Uterus (tissue), 4 donors: ENCODE results near the gene NTN5. TPM values are rescaled to one million over a fixed set of nuclear protein-coding genes. Genes with fewer than 3 reads are reported as not detected.

Source experiments
- DNase-seq, 2 donors: peaks; one replicate each; pipeline ENCODE4 v3.0.0-alpha.2; 2019 to 2020
- H3K27ac ChIP-seq, 2 donors: fragments of 200-600 bp; sonication (generic); 1 replicate in 1 of 2; 2 replicates in 1 of 2; pipeline ENCODE4 v1.5.1; 2016 to 2018
- H3K27me3 ChIP-seq, 2 donors: fragments of 200-600 bp; sonication (generic); one replicate each; pipeline ENCODE4 v1.5.1; 2018 to 2019; ENCODE audit warnings: control low read depth in 1 of 2
- H3K36me3 ChIP-seq, 2 donors: fragments of 200-600 bp; sonication (generic); one replicate each; pipeline ENCODE4 v1.5.1; 2019; ENCODE audit warnings: control low read depth in 1 of 2
- H3K4me1 ChIP-seq, 2 donors: fragments of 200-600 bp; sonication (generic); one replicate each; pipeline ENCODE4 v1.5.1; 2018 to 2019; ENCODE audit warnings: control low read depth in 1 of 2
- H3K4me3 ChIP-seq, 2 donors: fragments of 200-600 bp; sonication (generic); 1 replicate in 1 of 2; 2 replicates in 1 of 2; pipeline ENCODE4 v1.5.1; 2018 to 2019; ENCODE audit warnings: mild to moderate bottlenecking in 1 of 2
- H3K9me3 ChIP-seq, 2 donors: fragments of 200-600 bp; sonication (generic); one replicate each; pipeline ENCODE4 v1.5.1; 2019; ENCODE audit warnings: control low read depth in 1 of 2
- POLR2A ChIP-seq, 2 donors: fragments of 450-650 bp; IDR thresholded peaks; one replicate each; pipeline ENCODE4 v1.6.1; 2016; ENCODE audit warnings: antibody characterized with exemption in 2 of 2, mild to moderate bottlenecking in 1 of 2, moderate library complexity in 1 of 2
- intact Hi-C: fragments of 100-400 bp; cut with DNase I; formaldehyde crosslinking; loops from one replicate; pipeline ENCODE4 v1.15.1; 2023; ENCODE audit warnings: low total_unique reads
- total RNA-seq, 4 donors: library from RNA; depleted of rRNA in 3 of 4; stranded (reverse); fragments of >200 nt in 3 of 4; gene quantifications; one replicate each; pipeline versions ENCODE4 v1.1.0 to v1.2.4, GENCODE V29; 2014 to 2023
- TF ChIP-seq, protein P1 (sequence below), 4 experiments: fragments of 200-600 bp in 2 of 4; fragments of 450-650 bp in 2 of 4; sonication (generic) in 2 of 4; IDR thresholded peaks; one replicate each; pipeline ENCODE4 v1.5.1; 2016 to 2019; ENCODE audit warnings: antibody characterized with exemption in 4 of 4, mild to moderate bottlenecking in 2 of 4, moderate library complexity in 1 of 4
- donor health status: DM: yes; HTN: yes; CAD: no.

Gene NTN5
- total RNA-seq, 4 donors from 2014 or later: 1.1 to 4.1 TPM; not detected in 2

- peak overlapping the region; percentile 39 to 40 for H3K4me3 ChIP-seq
- H3K9me3 ChIP-seq: peaks cover 0 to 4% of the 10 kb centered on the region in 2 donors
- H3K36me3 ChIP-seq: no peaks in the 10 kb centered on the region
- intact Hi-C loops: no loop called here
- no peaks in the 10 kb centered on the region for H3K27me3 ChIP-seq
- peaks cover 0 to 9% of the 10 kb centered on the region in 2 donors for H3K4me1 ChIP-seq
- peak overlapping the region; percentile 83 to 92 for H3K27ac ChIP-seq
- peak in 1 of 2 donors; percentile 58 for DNase-seq
- TF ChIP-seq, protein P1, sequence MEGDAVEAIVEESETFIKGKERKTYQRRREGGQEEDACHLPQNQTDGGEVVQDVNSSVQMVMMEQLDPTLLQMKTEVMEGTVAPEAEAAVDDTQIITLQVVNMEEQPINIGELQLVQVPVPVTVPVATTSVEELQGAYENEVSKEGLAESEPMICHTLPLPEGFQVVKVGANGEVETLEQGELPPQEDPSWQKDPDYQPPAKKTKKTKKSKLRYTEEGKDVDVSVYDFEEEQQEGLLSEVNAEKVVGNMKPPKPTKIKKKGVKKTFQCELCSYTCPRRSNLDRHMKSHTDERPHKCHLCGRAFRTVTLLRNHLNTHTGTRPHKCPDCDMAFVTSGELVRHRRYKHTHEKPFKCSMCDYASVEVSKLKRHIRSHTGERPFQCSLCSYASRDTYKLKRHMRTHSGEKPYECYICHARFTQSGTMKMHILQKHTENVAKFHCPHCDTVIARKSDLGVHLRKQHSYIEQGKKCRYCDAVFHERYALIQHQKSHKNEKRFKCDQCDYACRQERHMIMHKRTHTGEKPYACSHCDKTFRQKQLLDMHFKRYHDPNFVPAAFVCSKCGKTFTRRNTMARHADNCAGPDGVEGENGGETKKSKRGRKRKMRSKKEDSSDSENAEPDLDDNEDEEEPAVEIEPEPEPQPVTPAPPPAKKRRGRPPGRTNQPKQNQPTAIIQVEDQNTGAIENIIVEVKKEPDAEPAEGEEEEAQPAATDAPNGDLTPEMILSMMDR (IDR thresholded peaks at IDR 0.05): no peak
- no peak for TF ChIP-seq POLR2A (IDR thresholded peaks at IDR 0.05)
These were observed 42.2 kb upstream of the NTN5 start for GRCh38 chr19:48714759-48715675.

DNA sequence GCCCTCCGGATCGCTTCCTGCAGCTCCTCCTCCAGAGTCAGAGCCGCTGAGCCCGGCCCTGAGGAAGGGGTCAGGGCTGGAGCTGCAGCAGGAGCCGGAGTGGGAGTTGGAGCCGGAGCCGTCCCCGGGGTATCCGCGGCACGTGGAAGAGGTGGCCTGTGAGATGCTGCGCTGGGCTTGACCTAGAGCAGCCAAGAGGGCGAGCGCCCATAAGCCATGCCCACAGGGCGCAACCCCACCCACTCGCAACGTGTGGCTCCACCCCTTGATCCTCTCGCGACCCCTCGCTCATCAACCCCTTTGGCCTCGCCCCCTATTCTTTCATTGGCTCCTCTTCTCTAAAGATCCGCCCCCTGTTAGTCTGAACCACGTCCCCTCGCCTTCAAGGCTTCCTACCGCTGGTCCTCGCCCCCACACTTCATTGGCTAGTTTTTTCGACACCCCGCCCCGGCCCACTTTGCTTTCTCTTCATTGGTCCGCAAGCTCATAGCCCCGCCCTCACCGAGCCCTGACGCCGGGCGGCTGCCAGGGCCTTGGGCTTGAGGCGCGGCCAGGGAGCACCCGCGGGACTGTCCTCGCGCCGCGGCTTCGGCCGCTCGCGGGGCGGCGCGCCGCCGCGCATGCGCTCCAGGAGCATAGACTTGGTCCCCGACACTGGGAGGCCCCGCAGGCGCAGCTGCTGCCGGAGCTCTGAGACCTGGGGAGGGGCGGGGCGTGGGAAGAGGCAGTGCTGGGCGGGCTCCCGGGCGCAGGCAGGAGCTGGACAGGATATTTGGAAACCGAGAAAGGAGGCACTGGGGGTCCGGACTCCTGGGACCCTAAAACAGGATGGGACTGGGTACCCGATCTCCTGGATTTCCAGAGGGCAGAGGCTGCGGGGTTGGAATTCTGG lies 41.3 kb upstream of the NTN5 start:
- peak; percentile 62 to 66 for TF ChIP-seq POLR2A (IDR thresholded peaks at IDR 0.05)
- TF ChIP-seq, protein P1 (IDR thresholded peaks at IDR 0.05): peak in 2 of 4 experiments; percentile 5 to 42
- intact Hi-C loops: no loop called here
- DNase-seq: peak; percentile 99 to 100
- H3K27me3 ChIP-seq: no peaks in the 10 kb centered on the region
- H3K4me3 ChIP-seq: peak overlapping the region; percentile 49 to 66
- peaks cover 0 to 3% of the 10 kb centered on the region in 2 donors for H3K4me1 ChIP-seq
- peaks cover 0 to 4% of the 10 kb centered on the region in 2 donors for H3K9me3 ChIP-seq
- no peaks in the 10 kb centered on the region for H3K36me3 ChIP-seq
- peak overlapping the region; percentile 85 to 92 for H3K27ac ChIP-seq

DNA sequence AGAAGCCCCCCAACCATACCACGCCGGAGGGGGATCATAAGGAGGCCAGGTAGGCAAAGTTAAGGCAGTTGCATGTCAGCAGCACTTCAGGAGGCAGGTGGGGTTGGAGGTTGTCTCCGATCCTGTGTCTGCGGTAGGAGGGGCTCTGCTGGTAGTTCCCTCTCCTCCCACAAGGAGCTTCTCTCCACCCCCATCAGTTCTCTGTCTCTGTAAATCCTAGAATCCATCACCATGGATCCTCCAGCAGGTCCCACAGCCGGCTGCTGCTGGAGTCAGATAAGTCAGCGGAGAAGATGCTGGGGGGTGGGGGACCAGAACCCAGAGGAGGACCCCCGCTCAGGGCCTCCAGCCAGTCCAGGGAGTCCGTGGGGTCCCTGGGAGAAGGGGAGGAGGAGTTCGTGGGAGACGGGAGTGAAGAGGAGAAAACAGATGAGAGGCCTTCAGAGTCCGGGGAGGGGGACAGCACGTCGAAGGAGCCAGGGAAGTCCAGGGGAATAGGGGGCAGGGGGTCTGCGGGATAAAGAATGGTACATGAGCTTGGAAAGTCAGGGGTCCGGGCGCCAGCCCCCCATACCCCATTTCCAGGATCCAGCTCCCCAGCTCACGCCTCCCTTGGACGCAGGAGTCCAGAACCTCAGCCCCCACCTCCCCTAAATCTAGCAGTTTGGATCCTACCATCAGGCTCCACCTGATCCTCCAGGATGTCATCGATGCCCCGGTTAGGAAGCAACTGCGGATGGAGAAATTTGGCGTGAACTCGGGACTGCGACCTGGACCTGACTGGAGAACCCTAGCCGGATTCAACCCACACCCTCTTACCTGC lies 40.4 kb upstream of the NTN5 start:
- Histone ChIP-seq H3K4me1 (no peaks in the 10 kb centered on the region), H3K4me3 (peak overlapping the region; percentile 49 to 66), H3K36me3 (no peaks in the 10 kb centered on the region), H3K27ac (peak overlapping the region; percentile 63 to 85), H3K27me3 (no peaks in the 10 kb centered on the region), H3K9me3 (peaks cover 0 to 4% of the 10 kb centered on the region in 2 donors)
- intact Hi-C loops: no loop called here
- no peak for DNase-seq
- TF ChIP-seq, protein P1 (IDR thresholded peaks at IDR 0.05): no peak
- TF ChIP-seq POLR2A (IDR thresholded peaks at IDR 0.05): no peak

GRCh38 chr19:48711106-48711662 lies 38.4 kb upstream of the NTN5 start:
- Histone ChIP-seq H3K27ac (no peak overlapping the region), H3K27me3 (no peaks in the 10 kb centered on the region), H3K36me3 (no peaks in the 10 kb centered on the region), H3K4me3 (no peak overlapping the region), H3K9me3 (peaks cover 0 to 4% of the 10 kb centered on the region in 2 donors), H3K4me1 (no peaks in the 10 kb centered on the region)
- no peak for TF ChIP-seq POLR2A (IDR thresholded peaks at IDR 0.05)
- TF ChIP-seq, protein P1 (IDR thresholded peaks at IDR 0.05): no peak
- DNase-seq: no peak
- intact Hi-C loops: no loop called here
